Measurements from ENCODE around the gene DGLUCY. TPM values are rescaled to one million over a fixed set of nuclear protein-coding genes. Genes with fewer than 3 reads are reported as not detected.
"Not testable (repeated sequence)": the region's sequence is repeated elsewhere in the genome, so short reads cannot be mapped to it uniquely, and the experiment has no call there.

The DGLUCY gene
- total RNA-seq, 1 experiment from 2014 or later: 54.8 TPM

DNA sequence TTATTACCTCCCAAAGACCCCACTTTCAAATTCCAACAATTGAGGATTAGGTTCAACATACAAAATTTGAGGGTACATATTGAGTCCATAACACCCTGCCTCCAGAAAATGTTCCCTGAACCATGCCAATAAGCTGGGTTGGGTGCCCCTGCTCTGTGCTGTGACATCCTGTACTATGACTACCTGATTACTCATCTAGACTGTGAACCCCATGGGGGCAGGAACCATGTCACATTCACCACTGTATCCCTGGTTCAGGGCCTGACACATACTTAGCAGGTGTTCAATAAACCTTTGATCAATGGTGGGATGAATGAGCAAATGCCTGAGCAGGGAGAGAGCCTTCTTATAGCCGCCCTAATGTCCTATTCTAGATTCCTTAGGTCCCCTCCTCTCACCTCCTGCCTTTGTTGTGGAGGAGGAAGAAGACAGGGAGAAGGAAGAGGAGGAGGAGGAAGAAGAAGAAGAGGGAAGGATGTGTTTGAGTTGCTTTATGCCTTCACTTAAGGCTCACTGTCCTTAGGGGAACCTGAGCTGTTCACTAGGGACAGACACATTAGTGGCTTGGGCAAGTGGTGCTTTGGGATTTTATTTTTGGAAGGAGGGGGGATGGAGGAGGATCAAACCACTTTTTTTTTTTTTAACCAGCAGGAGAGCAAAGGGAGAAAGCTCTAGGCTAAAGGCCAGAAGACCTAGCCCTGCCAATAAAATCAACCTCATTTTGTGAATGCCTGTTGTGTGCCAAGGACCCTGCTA lies 109.3 kb downstream of the DGLUCY start:
- Mint-ChIP-seq H3K27me3 (ENCODE audit: insufficient read depth, unreplicated experiment) (no peaks in the 10 kb centered on the region), H3K4me1 (ENCODE audit: low read depth, unreplicated experiment) (no peaks in the 10 kb centered on the region), H3K27ac (ENCODE audit: unreplicated experiment) (no peak overlapping the region), H3K9me3 (ENCODE audit: unreplicated experiment) (no peaks in the 10 kb centered on the region), H3K36me3 (ENCODE audit: insufficient read depth, unreplicated experiment) (peaks cover 10% of the 10 kb centered on the region), H3K4me3 (ENCODE audit: unreplicated experiment) (no peak overlapping the region)
- ChIA-PET CTCF (no interaction called here), POLR2A (interaction anchor here (0.5 kb wide), 1 partner anchor 29 kb away, joined by 3 read pairs; no protein-coding TSS in a partner anchor)
- TF ChIP-seq, protein P1, sequence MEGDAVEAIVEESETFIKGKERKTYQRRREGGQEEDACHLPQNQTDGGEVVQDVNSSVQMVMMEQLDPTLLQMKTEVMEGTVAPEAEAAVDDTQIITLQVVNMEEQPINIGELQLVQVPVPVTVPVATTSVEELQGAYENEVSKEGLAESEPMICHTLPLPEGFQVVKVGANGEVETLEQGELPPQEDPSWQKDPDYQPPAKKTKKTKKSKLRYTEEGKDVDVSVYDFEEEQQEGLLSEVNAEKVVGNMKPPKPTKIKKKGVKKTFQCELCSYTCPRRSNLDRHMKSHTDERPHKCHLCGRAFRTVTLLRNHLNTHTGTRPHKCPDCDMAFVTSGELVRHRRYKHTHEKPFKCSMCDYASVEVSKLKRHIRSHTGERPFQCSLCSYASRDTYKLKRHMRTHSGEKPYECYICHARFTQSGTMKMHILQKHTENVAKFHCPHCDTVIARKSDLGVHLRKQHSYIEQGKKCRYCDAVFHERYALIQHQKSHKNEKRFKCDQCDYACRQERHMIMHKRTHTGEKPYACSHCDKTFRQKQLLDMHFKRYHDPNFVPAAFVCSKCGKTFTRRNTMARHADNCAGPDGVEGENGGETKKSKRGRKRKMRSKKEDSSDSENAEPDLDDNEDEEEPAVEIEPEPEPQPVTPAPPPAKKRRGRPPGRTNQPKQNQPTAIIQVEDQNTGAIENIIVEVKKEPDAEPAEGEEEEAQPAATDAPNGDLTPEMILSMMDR (IDR thresholded peaks at IDR 0.05; ENCODE audit: insufficient read depth in 1 of 2, low read depth in 1 of 2, low read length in 1 of 2, severe bottlenecking in 1 of 2, unreplicated experiment in 1 of 2): no peak
- Histone ChIP-seq H3K36me3 (ENCODE audit: control insufficient read depth, insufficient read depth, low read length) (no peaks in the 10 kb centered on the region), H3K4me1 (no peaks in the 10 kb centered on the region), H3K4me3 (ENCODE audit: low read depth, low read length) (no peak overlapping the region), H3K27me3 (replicated peaks; ENCODE audit: control insufficient read depth, insufficient read depth, low read length) (no peaks in the 10 kb centered on the region), H3K9me3 (no peaks in the 10 kb centered on the region)
- DNase-seq: no peak
- no TSS peak for BruUV-seq (replicated peaks)
- intact Hi-C loops (cut with micrococcal nuclease; ENCODE audit: unreplicated experiment): no loop called here

DNA sequence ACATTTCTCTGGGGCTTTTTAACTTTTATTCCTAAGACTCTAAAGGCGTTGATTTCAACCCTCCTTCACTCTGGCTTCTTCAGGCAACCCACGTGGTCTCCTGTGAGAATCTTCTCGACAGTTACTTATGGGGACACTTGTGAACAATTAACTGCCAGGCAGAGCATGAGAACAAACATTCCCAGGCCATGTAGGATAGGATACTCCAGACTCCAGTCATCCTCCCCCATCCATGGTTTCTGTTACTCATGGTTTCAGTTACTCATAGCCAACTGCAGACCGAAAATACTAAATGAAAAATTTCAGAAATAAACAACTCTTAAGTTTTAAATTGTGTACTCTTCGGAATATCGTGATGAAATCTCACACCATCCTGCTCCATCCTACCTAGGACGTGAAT lies 111.2 kb downstream of the DGLUCY start:
- H3K9me3 Mint-ChIP-seq (ENCODE audit: unreplicated experiment): no peaks in the 10 kb centered on the region
- no TSS peak for BruUV-seq (replicated peaks)
- TF ChIP-seq, protein P1 (IDR thresholded peaks at IDR 0.05; ENCODE audit: insufficient read depth in 1 of 2, low read depth in 1 of 2, low read length in 1 of 2, severe bottlenecking in 1 of 2, unreplicated experiment in 1 of 2): no peak
- no peak overlapping the region for H3K4me3 Mint-ChIP-seq (ENCODE audit: unreplicated experiment)
- H3K27ac Mint-ChIP-seq (ENCODE audit: unreplicated experiment): no peak overlapping the region
- H3K36me3 Mint-ChIP-seq (ENCODE audit: insufficient read depth, unreplicated experiment): peaks cover 6% of the 10 kb centered on the region
- no peak for DNase-seq
- no peaks in the 10 kb centered on the region for H3K4me1 Mint-ChIP-seq (ENCODE audit: low read depth, unreplicated experiment)
- no peaks in the 10 kb centered on the region for H3K27me3 Mint-ChIP-seq (ENCODE audit: insufficient read depth, unreplicated experiment)
- intact Hi-C loops (cut with micrococcal nuclease; ENCODE audit: unreplicated experiment): no loop called here
- H3K4me1 ChIP-seq: no peaks in the 10 kb centered on the region
- H3K9me3 ChIP-seq: no peaks in the 10 kb centered on the region
- POLR2A ChIA-PET: no interaction called here
- CTCF ChIA-PET: no interaction called here
- no peaks in the 10 kb centered on the region for H3K27me3 ChIP-seq (replicated peaks; ENCODE audit: control insufficient read depth, insufficient read depth, low read length)
- H3K4me3 ChIP-seq (ENCODE audit: low read depth, low read length): no peak overlapping the region
- no peaks in the 10 kb centered on the region for H3K36me3 ChIP-seq (ENCODE audit: control insufficient read depth, insufficient read depth, low read length)

DNA sequence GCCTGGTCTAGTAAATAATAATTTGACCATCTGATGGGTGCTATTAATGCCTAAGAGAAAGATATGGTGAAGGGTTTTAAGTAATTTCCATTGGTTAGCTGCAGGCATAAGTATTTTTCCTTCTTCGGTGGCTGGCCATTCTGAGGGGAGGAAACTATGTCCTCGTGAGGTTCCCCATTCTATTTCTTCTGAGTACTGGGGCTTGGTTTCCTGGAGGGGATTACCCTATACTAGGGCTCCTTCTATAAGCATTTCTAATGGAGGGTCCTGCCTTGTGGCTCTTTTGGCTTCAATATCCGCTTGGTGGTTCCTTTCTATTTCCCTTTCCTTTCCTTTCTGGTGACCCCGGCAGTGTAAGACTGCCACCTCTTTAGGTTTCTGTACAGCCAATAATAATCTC lies 112.5 kb downstream of the DGLUCY start:
- H3K4me3 ChIP-seq (ENCODE audit: low read depth, low read length); H3K4me1 ChIP-seq; DNase-seq; H3K36me3 Mint-ChIP-seq (ENCODE audit: insufficient read depth, unreplicated experiment); H3K9me3 Mint-ChIP-seq (ENCODE audit: unreplicated experiment); intact Hi-C loops (cut with micrococcal nuclease; ENCODE audit: unreplicated experiment); H3K9me3 ChIP-seq; H3K4me3 Mint-ChIP-seq (ENCODE audit: unreplicated experiment); H3K4me1 Mint-ChIP-seq (ENCODE audit: low read depth, unreplicated experiment); CTCF ChIA-PET; H3K27me3 ChIP-seq (replicated peaks; ENCODE audit: control insufficient read depth, insufficient read depth, low read length); H3K27ac Mint-ChIP-seq (ENCODE audit: unreplicated experiment); BruUV-seq (replicated peaks); POLR2A ChIA-PET; H3K36me3 ChIP-seq (ENCODE audit: control insufficient read depth, insufficient read depth, low read length); H3K27me3 Mint-ChIP-seq (ENCODE audit: insufficient read depth, unreplicated experiment): not testable (repeated sequence)

Data from Caco-2 (cell line).